HL-60 (cell line): ENCODE data around the gene CDC42BPA.

Experiments
- DNase-seq, 2 experiments: peaks; one replicate each; pipeline ENCODE4 v3.0.0-alpha.2; 2010 to 2020; ENCODE audit warnings: low read depth in 1 of 2, low spot score in 1 of 2
- H3K27ac ChIP-seq: fragments of 250-450 bp; sonication (Bioruptor Pico); replicated peaks from 2 replicates; pipeline ENCODE4 v1.5.1; 2020; ENCODE audit warnings: mild to moderate bottlenecking, moderate library complexity
- H3K27me3 ChIP-seq: fragments of 250-450 bp; sonication (Bioruptor Pico); 2 replicates; pipeline ENCODE4 v1.5.1; 2021; ENCODE audit warnings: mild to moderate bottlenecking, moderate library complexity; ENCODE audit not compliant: insufficient read depth, poor library complexity, severe bottlenecking
- H3K4me3 ChIP-seq: replicated peaks from 2 replicates; pipeline ENCODE4 v1.5.1; 2011; ENCODE audit warnings: mild to moderate bottlenecking, control low read depth, low read length; ENCODE audit not compliant: insufficient read depth
- GABPA ChIP-seq: IDR thresholded peaks from 2 replicates; pipeline ENCODE4 v1.6.1; 2012; ENCODE audit warnings: low read depth
- POLR2AphosphoS5 ChIP-seq: IDR thresholded peaks from 2 replicates; pipeline ENCODE4 v1.6.1; 2012; ENCODE audit warnings: low read depth
- SPI1 ChIP-seq: IDR thresholded peaks from 2 replicates; pipeline ENCODE4 v1.6.1; 2012; ENCODE audit warnings: low read depth, mild to moderate bottlenecking, borderline replicate concordance
- TF ChIP-seq, protein P1 (sequence below): IDR thresholded peaks from one replicate; pipeline ENCODE4 v1.5.1; 2011; ENCODE audit warnings: low read length, control low read depth, inconsistent platforms; ENCODE audit not compliant: insufficient read depth
- TF ChIP-seq, protein P2 (sequence below): IDR thresholded peaks from 2 replicates; pipeline ENCODE4 v1.6.1; 2012; ENCODE audit warnings: low read depth; ENCODE audit not compliant: insufficient replicate concordance

Gene CDC42BPA

DNA sequence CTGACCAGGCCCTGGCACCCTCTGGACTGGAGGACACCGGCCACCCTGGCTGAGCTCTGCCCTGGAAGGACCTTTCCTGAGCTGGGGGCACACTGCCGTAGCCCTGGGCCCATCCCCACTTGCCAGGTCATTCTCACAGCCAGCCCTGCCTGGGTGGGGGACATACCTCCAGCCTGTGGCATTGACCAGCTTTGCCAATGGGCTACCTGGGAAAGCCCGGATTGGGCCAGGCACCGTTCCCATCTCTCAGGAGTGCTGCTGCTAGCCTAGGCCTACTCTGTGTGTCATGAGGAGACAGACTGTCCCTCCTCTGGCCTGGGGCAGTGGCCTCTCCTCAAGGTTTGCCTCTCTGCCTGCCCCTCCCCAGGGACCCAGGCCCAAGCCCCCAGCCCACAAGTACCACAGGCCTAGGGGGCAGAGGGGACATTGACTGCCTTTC lies 338.2 kb downstream of the CDC42BPA start:
- Histone ChIP-seq H3K27me3 (no peaks in the 10 kb centered on the region), H3K27ac (no peak overlapping the region), H3K4me3 (no peak overlapping the region)
- TF ChIP-seq, protein P1, sequence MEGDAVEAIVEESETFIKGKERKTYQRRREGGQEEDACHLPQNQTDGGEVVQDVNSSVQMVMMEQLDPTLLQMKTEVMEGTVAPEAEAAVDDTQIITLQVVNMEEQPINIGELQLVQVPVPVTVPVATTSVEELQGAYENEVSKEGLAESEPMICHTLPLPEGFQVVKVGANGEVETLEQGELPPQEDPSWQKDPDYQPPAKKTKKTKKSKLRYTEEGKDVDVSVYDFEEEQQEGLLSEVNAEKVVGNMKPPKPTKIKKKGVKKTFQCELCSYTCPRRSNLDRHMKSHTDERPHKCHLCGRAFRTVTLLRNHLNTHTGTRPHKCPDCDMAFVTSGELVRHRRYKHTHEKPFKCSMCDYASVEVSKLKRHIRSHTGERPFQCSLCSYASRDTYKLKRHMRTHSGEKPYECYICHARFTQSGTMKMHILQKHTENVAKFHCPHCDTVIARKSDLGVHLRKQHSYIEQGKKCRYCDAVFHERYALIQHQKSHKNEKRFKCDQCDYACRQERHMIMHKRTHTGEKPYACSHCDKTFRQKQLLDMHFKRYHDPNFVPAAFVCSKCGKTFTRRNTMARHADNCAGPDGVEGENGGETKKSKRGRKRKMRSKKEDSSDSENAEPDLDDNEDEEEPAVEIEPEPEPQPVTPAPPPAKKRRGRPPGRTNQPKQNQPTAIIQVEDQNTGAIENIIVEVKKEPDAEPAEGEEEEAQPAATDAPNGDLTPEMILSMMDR, result no peak
- TF ChIP-seq, protein P2, sequence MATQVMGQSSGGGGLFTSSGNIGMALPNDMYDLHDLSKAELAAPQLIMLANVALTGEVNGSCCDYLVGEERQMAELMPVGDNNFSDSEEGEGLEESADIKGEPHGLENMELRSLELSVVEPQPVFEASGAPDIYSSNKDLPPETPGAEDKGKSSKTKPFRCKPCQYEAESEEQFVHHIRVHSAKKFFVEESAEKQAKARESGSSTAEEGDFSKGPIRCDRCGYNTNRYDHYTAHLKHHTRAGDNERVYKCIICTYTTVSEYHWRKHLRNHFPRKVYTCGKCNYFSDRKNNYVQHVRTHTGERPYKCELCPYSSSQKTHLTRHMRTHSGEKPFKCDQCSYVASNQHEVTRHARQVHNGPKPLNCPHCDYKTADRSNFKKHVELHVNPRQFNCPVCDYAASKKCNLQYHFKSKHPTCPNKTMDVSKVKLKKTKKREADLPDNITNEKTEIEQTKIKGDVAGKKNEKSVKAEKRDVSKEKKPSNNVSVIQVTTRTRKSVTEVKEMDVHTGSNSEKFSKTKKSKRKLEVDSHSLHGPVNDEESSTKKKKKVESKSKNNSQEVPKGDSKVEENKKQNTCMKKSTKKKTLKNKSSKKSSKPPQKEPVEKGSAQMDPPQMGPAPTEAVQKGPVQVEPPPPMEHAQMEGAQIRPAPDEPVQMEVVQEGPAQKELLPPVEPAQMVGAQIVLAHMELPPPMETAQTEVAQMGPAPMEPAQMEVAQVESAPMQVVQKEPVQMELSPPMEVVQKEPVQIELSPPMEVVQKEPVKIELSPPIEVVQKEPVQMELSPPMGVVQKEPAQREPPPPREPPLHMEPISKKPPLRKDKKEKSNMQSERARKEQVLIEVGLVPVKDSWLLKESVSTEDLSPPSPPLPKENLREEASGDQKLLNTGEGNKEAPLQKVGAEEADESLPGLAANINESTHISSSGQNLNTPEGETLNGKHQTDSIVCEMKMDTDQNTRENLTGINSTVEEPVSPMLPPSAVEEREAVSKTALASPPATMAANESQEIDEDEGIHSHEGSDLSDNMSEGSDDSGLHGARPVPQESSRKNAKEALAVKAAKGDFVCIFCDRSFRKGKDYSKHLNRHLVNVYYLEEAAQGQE, result no peak
- TF ChIP-seq SPI1, result no peak
- no peak for TF ChIP-seq POLR2AphosphoS5
- no peak for TF ChIP-seq GABPA
- no peak for DNase-seq

DNA sequence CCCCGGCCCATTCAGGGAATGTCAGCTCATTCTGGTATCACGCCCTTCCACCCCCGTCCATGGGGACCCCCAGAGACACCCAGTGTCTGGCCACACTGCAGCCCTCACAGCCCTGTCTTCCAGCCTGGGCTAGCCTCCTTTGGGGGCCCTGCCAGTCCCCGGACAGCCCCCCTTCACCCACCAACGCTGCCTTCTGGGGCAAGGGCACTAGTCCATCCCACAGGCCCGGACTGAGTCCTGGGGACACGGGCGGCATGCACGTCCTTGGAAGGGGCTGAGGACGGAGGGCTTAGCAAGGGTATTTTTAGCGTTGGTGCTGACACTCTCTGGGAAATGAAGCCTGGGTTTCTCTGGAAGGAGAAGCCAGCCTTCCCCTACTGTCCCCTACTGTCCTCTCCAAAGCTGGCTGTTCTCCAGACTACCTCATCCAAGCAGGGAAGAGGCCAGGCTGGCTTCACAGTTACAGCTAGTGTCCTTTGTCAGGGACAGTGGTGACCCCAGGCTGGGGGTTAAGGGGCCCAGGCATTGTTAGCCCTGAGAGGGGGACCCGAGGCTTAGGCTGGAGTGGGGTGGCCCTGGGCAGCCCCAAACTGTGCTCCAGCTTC lies 338.7 kb downstream of the CDC42BPA start:
- H3K27me3 ChIP-seq, result no peaks in the 10 kb centered on the region
- TF ChIP-seq, protein P1, result no peak
- TF ChIP-seq GABPA (no peak), SPI1 (no peak), POLR2AphosphoS5 (0 out of 2 replicates have a peak, but pooled peaks have one; percentile 9)
- TF ChIP-seq, protein P2, result no peak
- H3K27ac ChIP-seq, result no peak overlapping the region
- DNase-seq, result no peak
- H3K4me3 ChIP-seq, result no peak overlapping the region

DNA sequence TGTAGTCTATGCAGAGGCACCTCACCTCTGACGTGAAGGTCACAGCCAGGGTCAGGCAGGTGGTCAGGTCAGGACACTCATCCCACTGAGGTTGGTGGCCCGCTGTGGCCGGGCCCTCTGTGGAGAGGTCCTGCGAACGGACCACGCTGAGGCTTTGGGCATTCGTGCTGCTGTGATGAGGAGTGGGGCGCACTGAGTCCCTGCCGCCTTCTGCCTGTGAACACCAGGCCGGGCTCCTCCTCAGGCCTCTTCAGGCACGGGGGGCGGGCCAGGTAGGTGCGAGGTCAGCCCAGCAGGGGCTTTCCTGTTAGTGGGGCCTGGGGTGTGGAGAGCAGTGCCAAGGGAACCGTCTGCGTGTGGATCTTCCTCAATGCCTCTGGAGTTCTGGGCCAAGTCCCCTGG lies 339.2 kb downstream of the CDC42BPA start:
- Histone ChIP-seq H3K27ac (no peak overlapping the region), H3K4me3 (no peak overlapping the region), H3K27me3 (no peaks in the 10 kb centered on the region)
- DNase-seq, result no peak
- TF ChIP-seq, protein P2, result no peak
- TF ChIP-seq SPI1, result no peak
